ENCODE measurements around the gene PLK1.
"Not testable (repeated sequence)": the region's sequence is repeated elsewhere in the genome, so short reads cannot be mapped to it uniquely, and the experiment has no call there.

The PLK1 gene

GRCh38 chr16:23706439-23706838, 27.8 kb downstream of the PLK1 start:
- Histone ChIP-seq H3K36me3 (ENCODE audit: control insufficient read depth, insufficient read depth, low read length) (no peaks in the 10 kb centered on the region), H3K27ac (ENCODE audit: insufficient read depth, low read depth, low read length, poor library complexity, severe bottlenecking) (no peak overlapping the region)
- WGBS, 2 experiments: 92 to 94% methylated on average over 4 of the region's 4 CpGs

DNA sequence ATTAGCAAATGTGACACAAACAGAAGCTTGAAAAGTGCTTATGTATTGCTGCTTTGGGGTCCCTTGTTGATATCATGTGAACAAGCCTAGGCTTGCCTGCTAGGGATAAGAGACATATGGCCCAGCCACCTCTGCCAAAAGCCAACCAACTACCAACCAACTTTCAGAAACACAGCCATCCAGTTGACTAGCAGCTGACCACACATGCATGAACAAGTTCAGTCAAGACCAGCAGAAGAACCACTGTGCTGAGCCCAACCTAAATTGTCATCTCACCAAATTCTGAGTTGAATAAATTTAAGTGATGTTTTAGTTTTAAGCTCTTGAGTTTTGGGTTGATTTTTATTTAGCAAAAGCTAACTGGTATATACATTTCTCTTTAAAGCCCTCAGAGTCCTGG, 30.8 kb downstream of the PLK1 start:
- H3K4me3 ChIP-seq (ENCODE audit: insufficient read depth, low read depth, low read length): no peak overlapping the region
- no peaks in the 10 kb centered on the region for H3K4me1 ChIP-seq (ENCODE audit: control insufficient read depth, insufficient read depth, low read length)
- H3K9me3 ChIP-seq (ENCODE audit: control insufficient read depth, low read length): no peaks in the 10 kb centered on the region
- no peak overlapping the region for H3K27ac ChIP-seq (ENCODE audit: insufficient read depth, low read depth, low read length, poor library complexity, severe bottlenecking)
- peaks cover 15% of the 10 kb centered on the region for H3K27me3 ChIP-seq (ENCODE audit: control insufficient read depth, insufficient read depth, low read length, poor library complexity, severe bottlenecking)
- H3K36me3 ChIP-seq (ENCODE audit: control insufficient read depth, insufficient read depth, low read length): no peaks in the 10 kb centered on the region

More at GRCh38 chr16:23706439-23706838, 27.8 kb downstream of the PLK1 start:
- Histone ChIP-seq H3K27me3 (ENCODE audit: control insufficient read depth, insufficient read depth, low read length, poor library complexity, severe bottlenecking) (no peaks in the 10 kb centered on the region), H3K4me1 (ENCODE audit: control insufficient read depth, insufficient read depth, low read length) (no peaks in the 10 kb centered on the region), H3K9me3 (ENCODE audit: control insufficient read depth, low read length) (no peaks in the 10 kb centered on the region), H3K4me3 (ENCODE audit: insufficient read depth, low read depth, low read length) (no peak overlapping the region)

DNA sequence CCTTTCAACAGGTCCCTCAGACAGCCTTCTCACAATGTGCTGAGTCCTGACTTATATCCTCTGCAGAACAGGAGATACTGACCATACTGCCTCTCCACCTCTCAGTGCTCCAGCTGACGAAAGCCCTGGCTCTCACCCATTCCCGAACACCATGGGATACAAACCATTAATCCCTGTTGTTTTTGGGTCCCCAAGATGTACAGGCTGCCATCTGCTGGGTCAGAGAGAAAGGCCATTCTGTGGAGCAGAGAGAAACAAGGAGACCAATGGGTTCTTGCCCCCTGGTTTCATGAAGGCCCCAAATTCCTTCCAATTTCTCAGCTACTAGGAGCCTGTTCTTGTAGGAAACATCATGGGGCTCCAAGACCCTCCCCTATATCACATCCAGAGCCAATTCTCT, 31.3 kb downstream of the PLK1 start:
- Histone ChIP-seq H3K9me3 (ENCODE audit: control insufficient read depth, low read length) (no peaks in the 10 kb centered on the region), H3K36me3 (ENCODE audit: control insufficient read depth, insufficient read depth, low read length) (no peaks in the 10 kb centered on the region), H3K4me3 (ENCODE audit: insufficient read depth, low read depth, low read length) (no peak overlapping the region), H3K4me1 (ENCODE audit: control insufficient read depth, insufficient read depth, low read length) (no peaks in the 10 kb centered on the region), H3K27ac (ENCODE audit: insufficient read depth, low read depth, low read length, poor library complexity, severe bottlenecking) (no peak overlapping the region), H3K27me3 (ENCODE audit: control insufficient read depth, insufficient read depth, low read length, poor library complexity, severe bottlenecking) (peaks cover 15% of the 10 kb centered on the region)
- 90 to 92% methylated on average over 2 of the region's 2 CpGs for WGBS, 2 experiments

- Histone ChIP-seq H3K4me1 (ENCODE audit: control insufficient read depth, insufficient read depth, low read length) (no peaks in the 10 kb centered on the region), H3K4me3 (ENCODE audit: insufficient read depth, low read depth, low read length) (no peak overlapping the region), H3K36me3 (ENCODE audit: control insufficient read depth, insufficient read depth, low read length) (no peaks in the 10 kb centered on the region), H3K27ac (ENCODE audit: insufficient read depth, low read depth, low read length, poor library complexity, severe bottlenecking) (no peak overlapping the region), H3K9me3 (ENCODE audit: control insufficient read depth, low read length) (no peaks in the 10 kb centered on the region), H3K27me3 (ENCODE audit: control insufficient read depth, insufficient read depth, low read length, poor library complexity, severe bottlenecking) (peaks cover 15% of the 10 kb centered on the region)
- 92 to 94% methylated on average over 3 of the region's 3 CpGs for WGBS, 2 experiments
These were observed 31.8 kb downstream of the PLK1 start for GRCh38 chr16:23710504-23710903.

- Histone ChIP-seq H3K36me3 (ENCODE audit: control insufficient read depth, insufficient read depth, low read length) (no peaks in the 10 kb centered on the region), H3K4me1 (ENCODE audit: control insufficient read depth, insufficient read depth, low read length) (no peaks in the 10 kb centered on the region), H3K27me3 (ENCODE audit: control insufficient read depth, insufficient read depth, low read length, poor library complexity, severe bottlenecking) (peaks cover 15% of the 10 kb centered on the region), H3K9me3 (ENCODE audit: control insufficient read depth, low read length) (no peaks in the 10 kb centered on the region), H3K4me3 (ENCODE audit: insufficient read depth, low read depth, low read length) (no peak overlapping the region), H3K27ac (ENCODE audit: insufficient read depth, low read depth, low read length, poor library complexity, severe bottlenecking) (no peak overlapping the region)
- WGBS, 2 experiments: 83 to 87% methylated on average over 4 of the region's 4 CpGs
These were observed 33.1 kb downstream of the PLK1 start for GRCh38 chr16:23711785-23712184.

DNA sequence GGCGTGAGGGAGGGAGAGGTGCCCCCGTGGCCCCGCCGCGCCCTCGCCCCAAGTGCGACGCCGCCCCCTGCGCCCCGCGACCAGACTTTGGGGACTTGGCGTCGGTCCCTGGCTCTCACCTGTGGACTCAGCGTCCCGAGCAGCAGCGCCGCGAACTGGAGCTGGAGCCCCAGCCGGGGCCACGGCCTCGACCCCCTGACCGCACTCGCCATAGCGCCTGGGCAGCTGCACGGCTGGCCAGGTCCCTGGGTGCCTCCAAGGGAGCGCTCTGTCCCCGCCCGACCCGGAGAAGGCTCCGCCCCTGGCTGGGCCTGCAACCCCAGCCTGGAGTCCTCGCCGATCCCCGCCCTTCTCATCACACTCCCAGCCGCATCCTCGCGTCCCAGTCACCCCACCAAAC, 34.3 kb downstream of the PLK1 start, which contains the start of gene ERN2:
Gene ERN2 (minus strand): TSS at position 247 of the 400 bp plus-strand sequence. CDS start 35 bp downstream, at position 212.
- Histone ChIP-seq H3K4me3 (ENCODE audit: insufficient read depth, low read depth, low read length) (peak within 1 kb of the TSS; percentile 4), H3K27me3 (ENCODE audit: control insufficient read depth, insufficient read depth, low read length, poor library complexity, severe bottlenecking) (peaks cover 15% of the 10 kb centered on the region), H3K9me3 (ENCODE audit: control insufficient read depth, low read length) (no peaks in the 10 kb centered on the region), H3K36me3 (ENCODE audit: control insufficient read depth, insufficient read depth, low read length) (no peaks in the 10 kb centered on the region), H3K4me1 (ENCODE audit: control insufficient read depth, insufficient read depth, low read length) (no peaks in the 10 kb centered on the region), H3K27ac (ENCODE audit: insufficient read depth, low read depth, low read length, poor library complexity, severe bottlenecking) (no peak within 1 kb of the TSS)
- WGBS, 2 experiments: 64% methylated on average over 37 of the region's 37 CpGs

DNA sequence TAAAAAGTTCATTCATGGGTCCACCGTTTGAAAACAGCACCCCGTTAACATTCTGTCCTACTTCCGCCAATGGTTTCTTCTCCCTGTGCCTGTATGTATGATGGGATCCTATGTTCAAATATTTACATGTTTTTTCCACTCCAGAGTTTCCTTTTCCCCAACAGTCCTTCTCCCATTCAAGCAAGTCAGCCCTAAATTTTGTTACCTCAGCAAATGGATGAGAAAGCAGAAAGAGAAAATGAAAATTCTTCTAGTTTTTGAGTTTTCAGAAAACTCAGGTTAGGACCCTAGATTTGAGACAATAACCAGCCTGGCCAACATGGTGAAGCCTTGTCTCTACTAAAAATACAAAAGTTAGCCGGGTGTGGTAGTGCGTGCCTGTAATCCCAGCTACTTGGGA, 37.8 kb downstream of the PLK1 start:
- no peaks in the 10 kb centered on the region for H3K36me3 ChIP-seq (ENCODE audit: control insufficient read depth, insufficient read depth, low read length)
- WGBS, 2 experiments: 88 to 99% methylated on average over 4 to 5 of the region's 5 CpGs
- H3K4me1 ChIP-seq (ENCODE audit: control insufficient read depth, insufficient read depth, low read length): no peaks in the 10 kb centered on the region
- H3K9me3 ChIP-seq (ENCODE audit: control insufficient read depth, low read length): no peaks in the 10 kb centered on the region
- H3K27ac ChIP-seq (ENCODE audit: insufficient read depth, low read depth, low read length, poor library complexity, severe bottlenecking): no peak overlapping the region
- peaks cover 15% of the 10 kb centered on the region for H3K27me3 ChIP-seq (ENCODE audit: control insufficient read depth, insufficient read depth, low read length, poor library complexity, severe bottlenecking)
- no peak overlapping the region for H3K4me3 ChIP-seq (ENCODE audit: insufficient read depth, low read depth, low read length)

GRCh38 chr16:23722613-23723240, 44.0 kb downstream of the PLK1 start:
- not testable (repeated sequence) for H3K4me3 ChIP-seq (ENCODE audit: insufficient read depth, low read depth, low read length)

DNA sequence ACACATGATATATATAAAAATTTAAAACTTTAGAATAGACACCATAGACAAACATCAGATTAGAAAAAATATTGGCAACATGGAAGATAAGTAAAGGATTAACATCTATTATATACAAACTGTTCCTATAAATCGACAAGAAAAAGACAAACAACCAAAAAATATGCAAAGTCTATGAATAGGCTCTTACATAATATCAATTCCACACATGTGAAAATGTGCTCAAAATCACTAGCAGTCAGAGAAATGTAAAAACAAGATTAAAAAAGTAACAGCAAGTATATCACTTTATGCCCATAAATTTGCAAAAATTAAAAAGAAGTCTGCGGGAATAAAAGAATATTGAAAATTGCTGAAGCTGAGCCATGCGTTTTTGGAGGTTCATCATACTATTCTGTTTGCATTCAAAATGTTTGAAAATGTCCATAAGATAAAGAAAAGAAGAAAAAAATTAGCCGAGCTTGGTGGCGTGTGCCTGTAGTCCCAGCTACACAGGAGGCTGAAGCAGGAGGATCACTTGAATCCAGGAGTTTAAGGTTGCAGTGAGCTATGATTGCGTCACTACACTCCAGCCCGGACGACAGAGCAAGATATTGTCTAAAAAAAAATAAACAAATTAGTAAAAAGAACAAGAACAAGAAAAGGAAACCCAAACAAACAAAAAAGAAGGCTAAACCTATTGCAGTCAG, 45.6 kb downstream of the PLK1 start:
- Histone ChIP-seq H3K9me3 (ENCODE audit: control insufficient read depth, low read length) (no peaks in the 10 kb centered on the region), H3K4me3 (ENCODE audit: insufficient read depth, low read depth, low read length) (no peak overlapping the region), H3K27ac (ENCODE audit: insufficient read depth, low read depth, low read length, poor library complexity, severe bottlenecking) (no peak overlapping the region), H3K27me3 (ENCODE audit: control insufficient read depth, insufficient read depth, low read length, poor library complexity, severe bottlenecking) (no peaks in the 10 kb centered on the region), H3K36me3 (ENCODE audit: control insufficient read depth, insufficient read depth, low read length) (no peaks in the 10 kb centered on the region), H3K4me1 (ENCODE audit: control insufficient read depth, insufficient read depth, low read length) (no peaks in the 10 kb centered on the region)
- WGBS, 2 experiments: 85 to 96% methylated on average over 5 to 7 of the region's 8 CpGs

More at GRCh38 chr16:23722613-23723240, 44.0 kb downstream of the PLK1 start:
- not testable (repeated sequence) for H3K36me3 ChIP-seq (ENCODE audit: control insufficient read depth, insufficient read depth, low read length); H3K27ac ChIP-seq (ENCODE audit: insufficient read depth, low read depth, low read length, poor library complexity, severe bottlenecking); H3K4me1 ChIP-seq (ENCODE audit: control insufficient read depth, insufficient read depth, low read length); H3K27me3 ChIP-seq (ENCODE audit: control insufficient read depth, insufficient read depth, low read length, poor library complexity, severe bottlenecking); H3K9me3 ChIP-seq (ENCODE audit: control insufficient read depth, low read length)
- 90 to 94% methylated on average over 8 of the region's 9 CpGs for WGBS, 2 experiments

GRCh38 chr16:23724785-23725131, 46.1 kb downstream of the PLK1 start:
- Histone ChIP-seq H3K27ac (ENCODE audit: insufficient read depth, low read depth, low read length, poor library complexity, severe bottlenecking) (no peak overlapping the region), H3K9me3 (ENCODE audit: control insufficient read depth, low read length) (no peaks in the 10 kb centered on the region), H3K36me3 (ENCODE audit: control insufficient read depth, insufficient read depth, low read length) (no peaks in the 10 kb centered on the region), H3K4me1 (ENCODE audit: control insufficient read depth, insufficient read depth, low read length) (no peaks in the 10 kb centered on the region), H3K4me3 (ENCODE audit: insufficient read depth, low read depth, low read length) (no peak overlapping the region), H3K27me3 (ENCODE audit: control insufficient read depth, insufficient read depth, low read length, poor library complexity, severe bottlenecking) (no peaks in the 10 kb centered on the region)
- 85% methylated on average over 2 to 3 of the region's 3 CpGs for WGBS, 2 experiments
